Measurements from ENCODE around the gene CEP170. TPM values are rescaled to one million over a fixed set of nuclear protein-coding genes. Genes with fewer than 3 reads are reported as not detected.

Gene CEP170
- total RNA-seq, 2 donors from 2014 or later = 9.7 to 31.4 TPM

- TF ChIP-seq CTCF (IDR thresholded peaks at IDR 0.05) (no peak), POLR2AphosphoS5 (IDR thresholded peaks at IDR 0.05) (no peak), POLR2A (IDR thresholded peaks at IDR 0.05) (no peak)
- DNase-seq (ENCODE audit: low spot score) = no peak
- H3K27ac ChIP-seq = no peak overlapping the region
- 87% methylated on average over 4 of the region's 4 CpGs for WGBS
- no peaks in the 10 kb centered on the region for H3K9me3 ChIP-seq
- no peaks in the 10 kb centered on the region for H3K27me3 ChIP-seq (replicated peaks; ENCODE audit: insufficient read depth)
- H3K4me1 ChIP-seq (replicated peaks) = no peaks in the 10 kb centered on the region
- no peaks in the 10 kb centered on the region for H3K36me3 ChIP-seq
- intact Hi-C loops (cut with DNase I) = no loop called here
- no peak overlapping the region for H3K4me3 ChIP-seq
These were observed 14.3 kb upstream of the CEP170 start for GRCh38 chr1:243269461-243269801.

- intact Hi-C loops (cut with DNase I) = no loop called here
- Histone ChIP-seq H3K27ac (no peak overlapping the region), H3K4me3 (no peak overlapping the region), H3K9me3 (no peaks in the 10 kb centered on the region), H3K27me3 (replicated peaks; ENCODE audit: insufficient read depth) (no peaks in the 10 kb centered on the region), H3K4me1 (replicated peaks) (no peaks in the 10 kb centered on the region), H3K36me3 (no peaks in the 10 kb centered on the region)
- DNase-seq (ENCODE audit: low spot score) = no peak
- WGBS = 86% methylated on average over 13 of the region's 13 CpGs
- TF ChIP-seq CTCF (IDR thresholded peaks at IDR 0.05) (no peak), POLR2A (IDR thresholded peaks at IDR 0.05) (no peak), POLR2AphosphoS5 (IDR thresholded peaks at IDR 0.05) (no peak)
These were observed 13.8 kb upstream of the CEP170 start for GRCh38 chr1:243268751-243269460.

GRCh38 chr1:243267914-243268653, 13.0 kb upstream of the CEP170 start:
- intact Hi-C loops (cut with DNase I) = no loop called here
- no peaks in the 10 kb centered on the region for H3K36me3 ChIP-seq
- no peak overlapping the region for H3K27ac ChIP-seq
- no peak for DNase-seq (ENCODE audit: low spot score)
- H3K4me3 ChIP-seq = no peak overlapping the region
- H3K27me3 ChIP-seq (replicated peaks; ENCODE audit: insufficient read depth) = no peaks in the 10 kb centered on the region
- TF ChIP-seq CTCF (IDR thresholded peaks at IDR 0.05) = no peak
- TF ChIP-seq POLR2AphosphoS5 (IDR thresholded peaks at IDR 0.05) = no peak
- no peak for TF ChIP-seq POLR2A (IDR thresholded peaks at IDR 0.05)
- H3K4me1 ChIP-seq (replicated peaks) = no peaks in the 10 kb centered on the region
- H3K9me3 ChIP-seq = no peaks in the 10 kb centered on the region
- 54% methylated on average over 12 of the region's 12 CpGs for WGBS

- intact Hi-C loops (cut with DNase I) = no loop called here
- Histone ChIP-seq H3K4me3 (no peak overlapping the region), H3K27me3 (replicated peaks; ENCODE audit: insufficient read depth) (no peaks in the 10 kb centered on the region), H3K4me1 (replicated peaks) (no peaks in the 10 kb centered on the region), H3K36me3 (no peaks in the 10 kb centered on the region), H3K9me3 (no peaks in the 10 kb centered on the region), H3K27ac (no peak overlapping the region)
- no peak for DNase-seq (ENCODE audit: low spot score)
- no peak for TF ChIP-seq CTCF (IDR thresholded peaks at IDR 0.05)
- TF ChIP-seq POLR2AphosphoS5 (IDR thresholded peaks at IDR 0.05) = no peak
- TF ChIP-seq POLR2A (IDR thresholded peaks at IDR 0.05) = no peak
- WGBS = 96% methylated on average over 10 of the region's 10 CpGs
These were observed 12.4 kb upstream of the CEP170 start for GRCh38 chr1:243267471-243267880.

GRCh38 chr1:243266231-243266630, 11.2 kb upstream of the CEP170 start:
- no peaks in the 10 kb centered on the region for H3K9me3 ChIP-seq
- no peak for DNase-seq (ENCODE audit: low spot score)
- no peaks in the 10 kb centered on the region for H3K4me1 ChIP-seq (replicated peaks)
- no peaks in the 10 kb centered on the region for H3K27me3 ChIP-seq (replicated peaks; ENCODE audit: insufficient read depth)
- intact Hi-C loops (cut with DNase I) = no loop called here
- H3K27ac ChIP-seq = no peak overlapping the region
- TF ChIP-seq CTCF (IDR thresholded peaks at IDR 0.05) = no peak
- 89% methylated on average over 4 of the region's 4 CpGs for WGBS
- H3K36me3 ChIP-seq = no peaks in the 10 kb centered on the region
- no peak overlapping the region for H3K4me3 ChIP-seq
